ENCODE data around the gene CDK6. TPM values are rescaled to one million over a fixed set of nuclear protein-coding genes. Genes with fewer than 3 reads are reported as not detected.

CDK6 gene
- total and polyA plus RNA-seq, 2 experiments from 2014 or later: 7.4 to 23.7 TPM

DNA sequence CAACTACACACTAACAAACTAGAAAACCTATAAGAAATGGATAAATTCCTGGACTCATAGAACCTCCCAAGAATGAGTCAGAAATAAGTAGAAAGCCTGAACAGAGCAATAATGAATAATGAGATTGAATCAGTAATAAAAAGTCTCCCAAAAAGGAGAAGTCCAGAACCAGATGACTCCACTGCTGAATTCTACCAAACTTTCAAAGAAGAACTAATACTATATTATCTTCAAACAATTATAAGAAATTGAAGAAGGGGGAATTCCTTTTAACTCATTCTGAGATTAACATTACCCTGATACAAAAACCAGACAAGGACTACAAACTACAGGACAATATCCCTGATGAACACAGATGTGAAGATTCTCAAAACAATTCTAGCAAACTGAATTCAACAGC is 47.8 kb upstream of the CDK6 start (continued):
- TF ChIP-seq JUNB (IDR thresholded peaks at IDR 0.05; ENCODE audit: unreplicated experiment): no peak

DNA sequence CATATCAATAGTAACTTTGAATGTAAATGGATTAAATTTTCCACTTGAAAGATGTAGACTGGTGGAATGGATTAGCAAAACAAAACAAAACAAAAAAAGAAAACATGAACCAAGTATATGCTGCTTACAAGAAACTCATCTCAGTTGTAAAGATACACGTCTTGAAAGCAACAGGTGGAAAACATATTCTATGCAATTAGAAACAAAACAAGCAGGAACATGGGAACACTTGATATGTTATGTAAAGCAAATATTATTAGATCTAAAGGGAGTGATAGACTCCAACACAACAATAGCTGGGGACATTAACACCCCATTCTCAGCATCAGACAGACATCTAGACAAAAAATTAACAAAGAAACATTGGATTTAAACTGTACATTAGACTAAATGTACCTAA is 46.4 kb upstream of the CDK6 start:
- Histone ChIP-seq H3K79me2 (replicated peaks; ENCODE audit: insufficient read depth) (no peaks in the 10 kb centered on the region), H4K20me1 (replicated peaks; ENCODE audit: insufficient read depth) (no peaks in the 10 kb centered on the region), H3F3A (replicated peaks; ENCODE audit: low read depth) (no peaks in the 10 kb centered on the region), H3K4me3 (no peak overlapping the region), H3K4me1 (ENCODE audit: insufficient read depth) (no peaks in the 10 kb centered on the region), H2AFZ (no peak overlapping the region), H3K4me2 (no peak overlapping the region), H3K27me3 (ENCODE audit: insufficient read depth) (no peaks in the 10 kb centered on the region), H3K36me3 (ENCODE audit: insufficient read depth) (no peaks in the 10 kb centered on the region), H3K27ac (ENCODE audit: low read depth) (no peak overlapping the region), H3K9me2 (ENCODE audit: insufficient read depth) (no peaks in the 10 kb centered on the region)
- no peaks in the 10 kb centered on the region; the same call in 2 of the 3 replicates for H3K4me1 Mint-ChIP-seq
- no peaks in the 10 kb centered on the region for H3K36me3 Mint-ChIP-seq (ENCODE audit: low read depth)
- TF ChIP-seq ZNF114 (CRISPR knock-in tag; IDR thresholded peaks at IDR 0.05) (no peak), JUNB (IDR thresholded peaks at IDR 0.05; ENCODE audit: unreplicated experiment) (no peak)
- ATAC-seq (no peak), DNase-seq (ENCODE audit: low spot score) (no peak)
- no peaks in the 10 kb centered on the region for H3K9me3 Mint-ChIP-seq
- H3K4me3 Mint-ChIP-seq: no peak overlapping the region
- no peak overlapping the region for H3K27ac Mint-ChIP-seq
- H3K27me3 Mint-ChIP-seq (ENCODE audit: insufficient read depth, low read depth, poor library complexity): peaks cover 3% of the 10 kb centered on the region

DNA sequence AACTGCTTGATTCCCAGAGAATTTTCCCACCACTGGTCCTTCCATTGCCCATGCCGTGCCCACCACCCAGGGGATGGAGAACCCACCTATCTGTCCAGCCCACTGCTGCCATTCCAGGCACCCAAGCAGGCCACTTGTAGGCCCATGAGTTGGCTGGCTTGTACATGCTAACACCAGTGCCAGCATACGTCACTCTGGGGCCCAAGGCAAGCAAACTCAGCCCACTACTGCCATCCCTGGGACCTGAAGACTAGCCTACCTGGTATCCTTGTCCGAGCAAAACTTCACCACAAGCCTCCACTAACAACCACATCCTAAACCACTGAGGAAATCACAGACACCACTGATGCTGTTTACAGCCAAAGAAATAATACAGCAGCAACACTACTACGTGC is 44.7 kb upstream of the CDK6 start:
- Histone ChIP-seq H3K4me2 (no peak overlapping the region), H3K4me3 (no peak overlapping the region), H3K79me2 (replicated peaks; ENCODE audit: insufficient read depth) (no peaks in the 10 kb centered on the region), H3K27ac (ENCODE audit: low read depth) (no peak overlapping the region), H2AFZ (no peak overlapping the region), H4K20me1 (replicated peaks; ENCODE audit: insufficient read depth) (no peaks in the 10 kb centered on the region), H3K4me1 (ENCODE audit: insufficient read depth) (no peaks in the 10 kb centered on the region), H3K9me2 (ENCODE audit: insufficient read depth) (no peaks in the 10 kb centered on the region), H3F3A (replicated peaks; ENCODE audit: low read depth) (no peaks in the 10 kb centered on the region), H3K27me3 (ENCODE audit: insufficient read depth) (no peaks in the 10 kb centered on the region), H3K36me3 (ENCODE audit: insufficient read depth) (no peaks in the 10 kb centered on the region)
- Mint-ChIP-seq H3K27ac (no peak overlapping the region), H3K4me3 (no peak overlapping the region), H3K36me3 (ENCODE audit: low read depth) (no peaks in the 10 kb centered on the region), H3K27me3 (ENCODE audit: insufficient read depth, low read depth, poor library complexity) (peaks cover 3% of the 10 kb centered on the region), H3K9me3 (no peaks in the 10 kb centered on the region), H3K4me1 (peaks cover 4% of the 10 kb centered on the region; the same call in 2 of the 3 replicates)
- ATAC-seq: no peak
- DNase-seq (ENCODE audit: low spot score): no peak
- TF ChIP-seq CREB1 (CRISPR knock-in tag; IDR thresholded peaks at IDR 0.05; ENCODE audit: low read depth) (no peak), ZNF331 (CRISPR knock-in tag; IDR thresholded peaks at IDR 0.05; ENCODE audit: low read depth) (no peak), EZH2phosphoT487 (IDR thresholded peaks at IDR 0.05; ENCODE audit: unreplicated experiment) (no peak), EZH2 (IDR thresholded peaks at IDR 0.05; ENCODE audit: low read depth, unreplicated experiment) (no peak), NANOG (IDR thresholded peaks at IDR 0.05; ENCODE audit: borderline replicate concordance) (no peak), ZNF114 (CRISPR knock-in tag; IDR thresholded peaks at IDR 0.05) (no peak), STAT1 (IDR thresholded peaks at IDR 0.05; ENCODE audit: unreplicated experiment) (no peak), JUNB (IDR thresholded peaks at IDR 0.05; ENCODE audit: unreplicated experiment) (no peak), POLR2AphosphoS5 (IDR thresholded peaks at IDR 0.05; ENCODE audit: low read depth) (no peak)
- TF ChIP-seq, protein P1, sequence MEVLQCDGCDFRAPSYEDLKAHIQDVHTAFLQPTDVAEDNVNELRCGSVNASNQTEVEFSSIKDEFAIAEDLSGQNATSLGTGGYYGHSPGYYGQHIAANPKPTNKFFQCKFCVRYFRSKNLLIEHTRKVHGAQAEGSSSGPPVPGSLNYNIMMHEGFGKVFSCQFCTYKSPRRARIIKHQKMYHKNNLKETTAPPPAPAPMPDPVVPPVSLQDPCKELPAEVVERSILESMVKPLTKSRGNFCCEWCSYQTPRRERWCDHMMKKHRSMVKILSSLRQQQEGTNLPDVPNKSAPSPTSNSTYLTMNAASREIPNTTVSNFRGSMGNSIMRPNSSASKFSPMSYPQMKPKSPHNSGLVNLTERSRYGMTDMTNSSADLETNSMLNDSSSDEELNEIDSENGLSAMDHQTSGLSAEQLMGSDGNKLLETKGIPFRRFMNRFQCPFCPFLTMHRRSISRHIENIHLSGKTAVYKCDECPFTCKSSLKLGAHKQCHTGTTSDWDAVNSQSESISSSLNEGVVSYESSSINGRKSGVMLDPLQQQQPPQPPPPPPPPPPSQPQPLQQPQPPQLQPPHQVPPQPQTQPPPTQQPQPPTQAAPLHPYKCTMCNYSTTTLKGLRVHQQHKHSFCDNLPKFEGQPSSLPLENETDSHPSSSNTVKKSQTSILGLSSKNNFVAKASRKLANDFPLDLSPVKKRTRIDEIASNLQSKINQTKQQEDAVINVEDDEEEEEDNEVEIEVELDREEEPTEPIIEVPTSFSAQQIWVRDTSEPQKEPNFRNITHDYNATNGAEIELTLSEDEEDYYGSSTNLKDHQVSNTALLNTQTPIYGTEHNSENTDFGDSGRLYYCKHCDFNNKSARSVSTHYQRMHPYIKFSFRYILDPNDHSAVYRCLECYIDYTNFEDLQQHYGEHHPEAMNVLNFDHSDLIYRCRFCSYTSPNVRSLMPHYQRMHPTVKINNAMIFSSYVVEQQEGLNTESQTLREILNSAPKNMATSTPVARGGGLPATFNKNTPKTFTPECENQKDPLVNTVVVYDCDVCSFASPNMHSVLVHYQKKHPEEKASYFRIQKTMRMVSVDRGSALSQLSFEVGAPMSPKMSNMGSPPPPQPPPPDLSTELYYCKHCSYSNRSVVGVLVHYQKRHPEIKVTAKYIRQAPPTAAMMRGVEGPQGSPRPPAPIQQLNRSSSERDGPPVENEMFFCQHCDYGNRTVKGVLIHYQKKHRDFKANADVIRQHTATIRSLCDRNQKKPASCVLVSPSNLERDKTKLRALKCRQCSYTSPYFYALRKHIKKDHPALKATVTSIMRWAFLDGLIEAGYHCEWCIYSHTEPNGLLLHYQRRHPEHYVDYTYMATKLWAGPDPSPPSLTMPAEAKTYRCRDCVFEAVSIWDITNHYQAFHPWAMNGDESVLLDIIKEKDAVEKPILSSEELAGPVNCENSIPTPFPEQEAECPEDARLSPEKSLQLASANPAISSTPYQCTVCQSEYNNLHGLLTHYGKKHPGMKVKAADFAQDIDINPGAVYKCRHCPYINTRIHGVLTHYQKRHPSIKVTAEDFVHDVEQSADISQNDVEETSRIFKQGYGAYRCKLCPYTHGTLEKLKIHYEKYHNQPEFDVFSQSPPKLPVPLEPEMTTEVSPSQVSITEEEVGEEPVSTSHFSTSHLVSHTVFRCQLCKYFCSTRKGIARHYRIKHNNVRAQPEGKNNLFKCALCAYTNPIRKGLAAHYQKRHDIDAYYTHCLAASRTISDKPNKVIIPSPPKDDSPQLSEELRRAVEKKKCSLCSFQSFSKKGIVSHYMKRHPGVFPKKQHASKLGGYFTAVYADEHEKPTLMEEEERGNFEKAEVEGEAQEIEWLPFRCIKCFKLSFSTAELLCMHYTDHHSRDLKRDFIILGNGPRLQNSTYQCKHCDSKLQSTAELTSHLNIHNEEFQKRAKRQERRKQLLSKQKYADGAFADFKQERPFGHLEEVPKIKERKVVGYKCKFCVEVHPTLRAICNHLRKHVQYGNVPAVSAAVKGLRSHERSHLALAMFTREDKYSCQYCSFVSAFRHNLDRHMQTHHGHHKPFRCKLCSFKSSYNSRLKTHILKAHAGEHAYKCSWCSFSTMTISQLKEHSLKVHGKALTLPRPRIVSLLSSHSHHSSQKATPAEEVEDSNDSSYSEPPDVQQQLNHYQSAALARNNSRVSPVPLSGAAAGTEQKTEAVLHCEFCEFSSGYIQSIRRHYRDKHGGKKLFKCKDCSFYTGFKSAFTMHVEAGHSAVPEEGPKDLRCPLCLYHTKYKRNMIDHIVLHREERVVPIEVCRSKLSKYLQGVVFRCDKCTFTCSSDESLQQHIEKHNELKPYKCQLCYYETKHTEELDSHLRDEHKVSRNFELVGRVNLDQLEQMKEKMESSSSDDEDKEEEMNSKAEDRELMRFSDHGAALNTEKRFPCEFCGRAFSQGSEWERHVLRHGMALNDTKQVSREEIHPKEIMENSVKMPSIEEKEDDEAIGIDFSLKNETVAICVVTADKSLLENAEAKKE (CRISPR knock-in tag; IDR thresholded peaks at IDR 0.05): no peak
- TF ChIP-seq, protein P2, sequence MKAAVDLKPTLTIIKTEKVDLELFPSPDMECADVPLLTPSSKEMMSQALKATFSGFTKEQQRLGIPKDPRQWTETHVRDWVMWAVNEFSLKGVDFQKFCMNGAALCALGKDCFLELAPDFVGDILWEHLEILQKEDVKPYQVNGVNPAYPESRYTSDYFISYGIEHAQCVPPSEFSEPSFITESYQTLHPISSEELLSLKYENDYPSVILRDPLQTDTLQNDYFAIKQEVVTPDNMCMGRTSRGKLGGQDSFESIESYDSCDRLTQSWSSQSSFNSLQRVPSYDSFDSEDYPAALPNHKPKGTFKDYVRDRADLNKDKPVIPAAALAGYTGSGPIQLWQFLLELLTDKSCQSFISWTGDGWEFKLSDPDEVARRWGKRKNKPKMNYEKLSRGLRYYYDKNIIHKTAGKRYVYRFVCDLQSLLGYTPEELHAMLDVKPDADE (IDR thresholded peaks at IDR 0.05): no peak
- TF ChIP-seq, protein P3, sequence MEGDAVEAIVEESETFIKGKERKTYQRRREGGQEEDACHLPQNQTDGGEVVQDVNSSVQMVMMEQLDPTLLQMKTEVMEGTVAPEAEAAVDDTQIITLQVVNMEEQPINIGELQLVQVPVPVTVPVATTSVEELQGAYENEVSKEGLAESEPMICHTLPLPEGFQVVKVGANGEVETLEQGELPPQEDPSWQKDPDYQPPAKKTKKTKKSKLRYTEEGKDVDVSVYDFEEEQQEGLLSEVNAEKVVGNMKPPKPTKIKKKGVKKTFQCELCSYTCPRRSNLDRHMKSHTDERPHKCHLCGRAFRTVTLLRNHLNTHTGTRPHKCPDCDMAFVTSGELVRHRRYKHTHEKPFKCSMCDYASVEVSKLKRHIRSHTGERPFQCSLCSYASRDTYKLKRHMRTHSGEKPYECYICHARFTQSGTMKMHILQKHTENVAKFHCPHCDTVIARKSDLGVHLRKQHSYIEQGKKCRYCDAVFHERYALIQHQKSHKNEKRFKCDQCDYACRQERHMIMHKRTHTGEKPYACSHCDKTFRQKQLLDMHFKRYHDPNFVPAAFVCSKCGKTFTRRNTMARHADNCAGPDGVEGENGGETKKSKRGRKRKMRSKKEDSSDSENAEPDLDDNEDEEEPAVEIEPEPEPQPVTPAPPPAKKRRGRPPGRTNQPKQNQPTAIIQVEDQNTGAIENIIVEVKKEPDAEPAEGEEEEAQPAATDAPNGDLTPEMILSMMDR (conservative IDR thresholded peaks at IDR 0.05; ENCODE audit: low read depth in 2 of 2): no peak
